Measurements from ENCODE around the gene PLOD1.
A peak's percentile ranks its signal among the peaks of the same experiment; 100 is the strongest.

The PLOD1 gene

GRCh38 chr1:11944358-11944931 lies 9.9 kb downstream of the PLOD1 start (continued):
- TF ChIP-seq ZSCAN18 (tag by site-specific recombination; IDR thresholded peaks at IDR 0.05) (peak; percentile 96), GLIS2 (tag by site-specific recombination; IDR thresholded peaks at IDR 0.05) (peak; percentile 84), ZNF629 (tag by site-specific recombination; IDR thresholded peaks at IDR 0.05) (peak; percentile 62), ZNF529 (tag by site-specific recombination; IDR thresholded peaks at IDR 0.05; ENCODE audit: insufficient replicate concordance) (no peak), ZNF133 (tag by site-specific recombination; IDR thresholded peaks at IDR 0.05) (no peak; the same call in 1 of the 2 replicates), ZNF792 (tag by site-specific recombination; IDR thresholded peaks at IDR 0.05) (peak; percentile 59; the same call in 1 of the 2 replicates), PRDM6 (tag by site-specific recombination; IDR thresholded peaks at IDR 0.05) (no peak; the same call in 1 of the 2 replicates), PRDM1 (tag by site-specific recombination; IDR thresholded peaks at IDR 0.05) (peak; percentile 78; the same call in 1 of the 2 replicates), ZNF24 (tag by site-specific recombination; IDR thresholded peaks at IDR 0.05) (peak; percentile 95), ZNF548 (tag by site-specific recombination; IDR thresholded peaks at IDR 0.05) (peak; percentile 56; the same call in 1 of the 2 replicates), ZNF112 (tag by site-specific recombination; IDR thresholded peaks at IDR 0.05) (0 out of 2 replicates have a peak, but pooled peaks have one; percentile 38), ZNF223 (tag by site-specific recombination; IDR thresholded peaks at IDR 0.05) (peak; percentile 58; the same call in 1 of the 2 replicates), WT1 (tag by site-specific recombination; IDR thresholded peaks at IDR 0.05) (peak; percentile 68), PATZ1 (tag by site-specific recombination; IDR thresholded peaks at IDR 0.05) (peak; percentile 98), ZXDB (tag by site-specific recombination; IDR thresholded peaks at IDR 0.05) (peak; percentile 83), ZNF221 (tag by site-specific recombination; IDR thresholded peaks at IDR 0.05; ENCODE audit: borderline replicate concordance) (no peak), ZNF404 (tag by site-specific recombination; IDR thresholded peaks at IDR 0.05) (no peak), BCL6B (tag by site-specific recombination; IDR thresholded peaks at IDR 0.05) (peak; percentile 28; the same call in 1 of the 2 replicates), KLF7 (tag by site-specific recombination; IDR thresholded peaks at IDR 0.05; ENCODE audit: borderline replicate concordance) (peak; percentile 63; the same call in 1 of the 2 replicates), ZBTB17 (tag by site-specific recombination; IDR thresholded peaks at IDR 0.05) (peak; percentile 73; the same call in 1 of the 2 replicates), ZSCAN4 (tag by site-specific recombination; IDR thresholded peaks at IDR 0.05) (peak; percentile 93), ZNF302 (tag by site-specific recombination; IDR thresholded peaks at IDR 0.05; ENCODE audit: low read depth) (0 out of 2 replicates have a peak, but pooled peaks have one; percentile 27), ZNF138 (tag by site-specific recombination; IDR thresholded peaks at IDR 0.05; ENCODE audit: borderline replicate concordance) (no peak), ZNF18 (tag by site-specific recombination; IDR thresholded peaks at IDR 0.05) (0 out of 2 replicates have a peak, but pooled peaks have one; percentile 71), ZNF175 (tag by site-specific recombination; IDR thresholded peaks at IDR 0.05) (no peak), IKZF3 (tag by site-specific recombination; IDR thresholded peaks at IDR 0.05) (peak; percentile 82), ZNF114 (tag by site-specific recombination; IDR thresholded peaks at IDR 0.05) (no peak), ZBTB21 (tag by site-specific recombination; IDR thresholded peaks at IDR 0.05) (peak; percentile 82), HOXC10 (CRISPR knock-in tag; IDR thresholded peaks at IDR 0.05) (no peak)
- TF ChIP-seq, protein P1, sequence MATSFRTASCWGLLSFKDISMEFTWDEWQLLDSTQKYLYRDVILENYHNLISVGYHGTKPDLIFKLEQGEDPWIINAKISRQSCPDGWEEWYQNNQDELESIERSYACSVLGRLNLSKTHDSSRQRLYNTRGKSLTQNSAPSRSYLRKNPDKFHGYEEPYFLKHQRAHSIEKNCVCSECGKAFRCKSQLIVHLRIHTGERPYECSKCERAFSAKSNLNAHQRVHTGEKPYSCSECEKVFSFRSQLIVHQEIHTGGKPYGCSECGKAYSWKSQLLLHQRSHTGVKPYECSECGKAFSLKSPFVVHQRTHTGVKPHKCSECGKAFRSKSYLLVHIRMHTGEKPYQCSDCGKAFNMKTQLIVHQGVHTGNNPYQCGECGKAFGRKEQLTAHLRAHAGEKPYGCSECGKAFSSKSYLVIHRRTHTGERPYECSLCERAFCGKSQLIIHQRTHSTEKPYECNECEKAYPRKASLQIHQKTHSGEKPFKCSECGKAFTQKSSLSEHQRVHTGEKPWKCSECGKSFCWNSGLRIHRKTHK (tag by site-specific recombination; IDR thresholded peaks at IDR 0.05): no peak
